AG09319 (cell line): Measurements from ENCODE around the gene OR7G1.

ENCODE experiments used
- DNase-seq: peaks from one replicate; pipeline ENCODE4 v3.0.0-alpha.2; 2010; ENCODE audit warnings: low read depth; ENCODE audit errors: extremely low read depth
- CTCF ChIP-seq: IDR thresholded peaks from 2 replicates; pipeline ENCODE4 v1.5.1; 2011; ENCODE audit warnings: low read depth, mild to moderate bottlenecking, inconsistent platforms, low read length, moderate library complexity

The OR7G1 gene

GRCh38 chr19:9115307-9115813 lies at the start of gene OR7G1:
TSS of gene OR7G1 (minus strand) at chr19:9115763. CDS start at chr19:9115763, 0 bp downstream.
- TF ChIP-seq CTCF = no peak
- DNase-seq = no peak

GRCh38 chr19:9165261-9165660 lies 49.7 kb upstream of the OR7G1 start:
- no peak for TF ChIP-seq CTCF
- no peak for DNase-seq

- TF ChIP-seq CTCF = no peak
These were observed 45.9 kb upstream of the OR7G1 start for GRCh38 chr19:9161427-9161826.

GRCh38 chr19:9159891-9160290 lies 44.3 kb upstream of the OR7G1 start:
- no peak for DNase-seq
- no peak for TF ChIP-seq CTCF

More at GRCh38 chr19:9161427-9161826, 45.9 kb upstream of the OR7G1 start:
- DNase-seq = no peak

- no peak for DNase-seq
- TF ChIP-seq CTCF = no peak
These were observed 40.7 kb upstream of the OR7G1 start for GRCh38 chr19:9156304-9156703.

GRCh38 chr19:9155591-9155990 lies 40.0 kb upstream of the OR7G1 start:
- TF ChIP-seq CTCF = no peak
- DNase-seq = no peak

- TF ChIP-seq CTCF = no peak
- DNase-seq = no peak
These were observed 35.8 kb upstream of the OR7G1 start for GRCh38 chr19:9151367-9151766.
